ENCODE measurements around the gene FAM184A. TPM values are rescaled to one million over a fixed set of nuclear protein-coding genes. Genes with fewer than 3 reads are reported as not detected.

The FAM184A gene
- total RNA-seq, 4 donors from 2014 or later: 0.20 to 13.1 (median 2.9) TPM

DNA sequence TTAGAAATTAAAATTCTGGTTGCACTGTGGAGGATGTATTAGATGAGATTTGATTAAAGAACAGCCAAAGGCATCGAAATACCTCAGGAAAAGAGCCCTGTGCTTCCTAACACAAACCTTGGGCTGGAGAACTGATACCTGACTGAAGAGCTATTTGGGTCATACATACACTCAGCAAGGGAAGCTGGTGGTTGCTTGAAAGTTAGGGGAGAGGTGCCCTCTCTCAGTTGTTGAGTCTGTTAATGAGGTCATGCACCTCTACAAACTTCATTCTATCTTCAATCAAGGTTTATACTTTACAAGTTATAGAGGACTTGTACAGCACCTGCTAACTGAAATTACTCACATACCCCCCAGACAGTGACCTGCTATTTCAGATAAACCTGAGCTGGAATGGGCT, 25.5 kb downstream of the FAM184A start:
- no peaks in the 10 kb centered on the region for H3K4me1 ChIP-seq
- no peak overlapping the region for H3K27ac ChIP-seq
- H3K27me3 ChIP-seq: no peaks in the 10 kb centered on the region
- no peaks in the 10 kb centered on the region for H3K9me3 ChIP-seq
- 50 to 57% methylated on average over 1 of the region's 1 CpG for WGBS, 2 donors (ENCODE audit: low coverage in 1 of 2)
- no peak overlapping the region for H3K4me3 ChIP-seq
- no peak for DNase-seq
- H3K36me3 ChIP-seq: no peaks in the 10 kb centered on the region
- in situ Hi-C loops (cut with MboI; ENCODE audit: low pct_ligation_motif_present in 1 of 4, low pct_unique_long_range_greater_than_20kb in 1 of 4, low sequenced_read_pairs in 3 of 4): no loop called here
- intact Hi-C loops (cut with DNase I; ENCODE audit: low total_unique reads): no loop called here
- no peak for TF ChIP-seq POLR2AphosphoS5 (IDR thresholded peaks at IDR 0.05)
- no peak for TF ChIP-seq EP300 (IDR thresholded peaks at IDR 0.05; ENCODE audit: low read depth)
- TF ChIP-seq, protein P1, sequence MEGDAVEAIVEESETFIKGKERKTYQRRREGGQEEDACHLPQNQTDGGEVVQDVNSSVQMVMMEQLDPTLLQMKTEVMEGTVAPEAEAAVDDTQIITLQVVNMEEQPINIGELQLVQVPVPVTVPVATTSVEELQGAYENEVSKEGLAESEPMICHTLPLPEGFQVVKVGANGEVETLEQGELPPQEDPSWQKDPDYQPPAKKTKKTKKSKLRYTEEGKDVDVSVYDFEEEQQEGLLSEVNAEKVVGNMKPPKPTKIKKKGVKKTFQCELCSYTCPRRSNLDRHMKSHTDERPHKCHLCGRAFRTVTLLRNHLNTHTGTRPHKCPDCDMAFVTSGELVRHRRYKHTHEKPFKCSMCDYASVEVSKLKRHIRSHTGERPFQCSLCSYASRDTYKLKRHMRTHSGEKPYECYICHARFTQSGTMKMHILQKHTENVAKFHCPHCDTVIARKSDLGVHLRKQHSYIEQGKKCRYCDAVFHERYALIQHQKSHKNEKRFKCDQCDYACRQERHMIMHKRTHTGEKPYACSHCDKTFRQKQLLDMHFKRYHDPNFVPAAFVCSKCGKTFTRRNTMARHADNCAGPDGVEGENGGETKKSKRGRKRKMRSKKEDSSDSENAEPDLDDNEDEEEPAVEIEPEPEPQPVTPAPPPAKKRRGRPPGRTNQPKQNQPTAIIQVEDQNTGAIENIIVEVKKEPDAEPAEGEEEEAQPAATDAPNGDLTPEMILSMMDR (IDR thresholded peaks at IDR 0.05): no peak
- TF ChIP-seq POLR2A (IDR thresholded peaks at IDR 0.05): no peak

GRCh38 chr6:119052292-119052889, 26.1 kb downstream of the FAM184A start:
- Histone ChIP-seq H3K27ac (no peak overlapping the region), H3K4me1 (no peaks in the 10 kb centered on the region), H3K9me3 (no peaks in the 10 kb centered on the region), H3K36me3 (no peaks in the 10 kb centered on the region), H3K4me3 (no peak overlapping the region), H3K27me3 (no peaks in the 10 kb centered on the region)
- intact Hi-C loops (cut with DNase I; ENCODE audit: low total_unique reads) (no loop called here), in situ Hi-C loops (cut with MboI; ENCODE audit: low pct_ligation_motif_present in 1 of 4, low pct_unique_long_range_greater_than_20kb in 1 of 4, low sequenced_read_pairs in 3 of 4) (no loop called here)
- TF ChIP-seq, protein P1 (IDR thresholded peaks at IDR 0.05): no peak
- TF ChIP-seq EP300 (IDR thresholded peaks at IDR 0.05; ENCODE audit: low read depth): no peak
- WGBS, 2 donors (ENCODE audit: low coverage in 1 of 2): 63 to 78% methylated on average over 2 of the region's 2 CpGs
- DNase-seq: no peak

DNA sequence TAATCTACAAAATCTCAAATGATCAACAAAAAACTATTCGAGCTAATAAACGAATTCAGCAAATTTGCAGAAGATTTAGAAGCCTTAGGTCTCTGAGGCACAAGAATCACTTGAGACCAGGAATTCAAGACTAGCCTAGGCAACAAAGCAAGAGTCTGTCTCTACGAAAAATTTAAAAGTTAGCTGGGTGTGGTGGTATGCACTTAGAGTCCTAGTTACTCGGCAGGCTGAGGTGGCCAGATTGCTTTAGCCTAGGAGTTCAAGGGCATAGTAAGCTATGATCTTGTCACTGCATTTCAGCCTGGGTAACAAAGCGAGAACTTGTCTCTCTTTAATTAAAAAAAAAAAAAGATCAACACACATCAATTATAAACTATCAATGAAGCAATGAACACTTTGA, 34.2 kb downstream of the FAM184A start:
- no peaks in the 10 kb centered on the region for H3K27me3 ChIP-seq
- H3K36me3 ChIP-seq: no peaks in the 10 kb centered on the region
- TF ChIP-seq POLR2A (IDR thresholded peaks at IDR 0.05) (no peak), POLR2AphosphoS5 (IDR thresholded peaks at IDR 0.05) (no peak)
- H3K27ac ChIP-seq: no peak overlapping the region
- no peaks in the 10 kb centered on the region for H3K4me1 ChIP-seq
- WGBS, 2 donors (ENCODE audit: low coverage in 1 of 2): 87 to 100% methylated on average over 2 to 5 of the region's 5 CpGs
- H3K4me3 ChIP-seq: no peak overlapping the region
- no peaks in the 10 kb centered on the region for H3K9me3 ChIP-seq
- in situ Hi-C loops (cut with MboI; ENCODE audit: low pct_ligation_motif_present in 1 of 4, low pct_unique_long_range_greater_than_20kb in 1 of 4, low sequenced_read_pairs in 3 of 4) (no loop called here), intact Hi-C loops (cut with DNase I; ENCODE audit: low total_unique reads) (no loop called here)
- DNase-seq: no peak

- no peaks in the 10 kb centered on the region for H3K4me1 ChIP-seq
- no peaks in the 10 kb centered on the region for H3K36me3 ChIP-seq
- no peaks in the 10 kb centered on the region for H3K27me3 ChIP-seq
- in situ Hi-C loops (cut with MboI; ENCODE audit: low pct_ligation_motif_present in 1 of 4, low pct_unique_long_range_greater_than_20kb in 1 of 4, low sequenced_read_pairs in 3 of 4): no loop called here
- H3K4me3 ChIP-seq: no peak overlapping the region
- DNase-seq: no peak
- no peak overlapping the region for H3K27ac ChIP-seq
- no peak for TF ChIP-seq EP300 (IDR thresholded peaks at IDR 0.05; ENCODE audit: low read depth)
- TF ChIP-seq POLR2A (IDR thresholded peaks at IDR 0.05): no peak
- TF ChIP-seq, protein P1 (IDR thresholded peaks at IDR 0.05): no peak
- no peak for TF ChIP-seq POLR2AphosphoS5 (IDR thresholded peaks at IDR 0.05)
- intact Hi-C loops (cut with DNase I; ENCODE audit: low total_unique reads): no loop called here
- H3K9me3 ChIP-seq: no peaks in the 10 kb centered on the region
Observed at GRCh38 chr6:119043783-119044182, 34.7 kb downstream of the FAM184A start.

GRCh38 chr6:119043265-119043664, 35.2 kb downstream of the FAM184A start:
- Histone ChIP-seq H3K4me3 (no peak overlapping the region), H3K9me3 (no peaks in the 10 kb centered on the region), H3K36me3 (no peaks in the 10 kb centered on the region), H3K27ac (no peak overlapping the region), H3K4me1 (no peaks in the 10 kb centered on the region), H3K27me3 (no peaks in the 10 kb centered on the region)
- no peak for TF ChIP-seq POLR2A (IDR thresholded peaks at IDR 0.05)
- TF ChIP-seq, protein P1 (IDR thresholded peaks at IDR 0.05): no peak
- no peak for TF ChIP-seq POLR2AphosphoS5 (IDR thresholded peaks at IDR 0.05)
- TF ChIP-seq EP300 (IDR thresholded peaks at IDR 0.05; ENCODE audit: low read depth): no peak
- intact Hi-C loops (cut with DNase I; ENCODE audit: low total_unique reads) (no loop called here), in situ Hi-C loops (cut with MboI; ENCODE audit: low pct_ligation_motif_present in 1 of 4, low pct_unique_long_range_greater_than_20kb in 1 of 4, low sequenced_read_pairs in 3 of 4) (no loop called here)
- DNase-seq: no peak
- 71% methylated on average over 1 of the region's 1 CpG; no CpG with 5 or more reads in 1 of the 2 donors for WGBS, 2 donors (ENCODE audit: low coverage in 1 of 2)
